PFSK-1 (cell line): ENCODE data around the gene TLE4.

Experiments
- FOXP2 ChIP-seq: optimal IDR thresholded peaks from 2 replicates; pipeline ENCODE3; 2011; ENCODE audit warnings: borderline replicate concordance, control low read depth, inconsistent platforms; ENCODE audit not compliant: insufficient read depth; ENCODE audit errors: extremely low read length, extremely low read depth
- POLR2AphosphoS5 ChIP-seq: IDR thresholded peaks from 2 replicates; pipeline ENCODE4 v1.6.1; 2012; ENCODE audit warnings: low read depth, mild to moderate bottlenecking, control low read depth, low read length, moderate library complexity
- REST ChIP-seq, 2 experiments: IDR thresholded peaks; 2 replicates each; pipeline versions ENCODE4 v1.6.1 to v1.8.0; 2011 to 2012; ENCODE audit warnings: low read depth in 2 of 2, low read length in 2 of 2, control low read depth in 1 of 2, inconsistent platforms in 1 of 2, mild to moderate bottlenecking in 1 of 2, moderate library complexity in 1 of 2; ENCODE audit not compliant: insufficient read depth in 1 of 2
- SIN3A ChIP-seq: IDR thresholded peaks from 2 replicates; pipeline ENCODE4 v1.6.1; 2012; ENCODE audit warnings: mild to moderate bottlenecking, low read length, moderate library complexity, borderline replicate concordance; ENCODE audit not compliant: insufficient read depth
- TAF1 ChIP-seq: IDR thresholded peaks from 2 replicates; pipeline ENCODE4 v1.6.1; 2012; ENCODE audit warnings: low read length, control low read depth, borderline replicate concordance; ENCODE audit not compliant: insufficient read depth

The TLE4 gene

GRCh38 chr9:79633558-79633957, 61.8 kb downstream of the TLE4 start:
- TF ChIP-seq TAF1: no peak
- no peak for TF ChIP-seq SIN3A

- TF ChIP-seq FOXP2: no peak
- no peak for TF ChIP-seq SIN3A
- no peak for TF ChIP-seq TAF1
- no peak for TF ChIP-seq POLR2AphosphoS5
- TF ChIP-seq REST (IDR thresholded peaks at IDR 0.05; ENCODE audit: insufficient read depth in 1 of 2, low read depth in 2 of 2, low read length in 2 of 2): no peak
Measured at GRCh38 chr9:79637177-79637925, 65.6 kb downstream of the TLE4 start.

- TF ChIP-seq SIN3A (no peak), REST (IDR thresholded peaks at IDR 0.05; ENCODE audit: insufficient read depth in 1 of 2, low read depth in 2 of 2, low read length in 2 of 2) (no peak), TAF1 (no peak), POLR2AphosphoS5 (no peak), FOXP2 (no peak)
Measured at GRCh38 chr9:79638806-79639205, 67.0 kb downstream of the TLE4 start.

- TF ChIP-seq TAF1 (no peak), SIN3A (no peak), FOXP2 (no peak), POLR2AphosphoS5 (no peak), REST (IDR thresholded peaks at IDR 0.05; ENCODE audit: insufficient read depth in 1 of 2, low read depth in 2 of 2, low read length in 2 of 2) (no peak)
Measured at GRCh38 chr9:79639354-79639753, 67.6 kb downstream of the TLE4 start.

GRCh38 chr9:79641070-79641469, 69.3 kb downstream of the TLE4 start:
- TF ChIP-seq FOXP2: no peak
- TF ChIP-seq REST (IDR thresholded peaks at IDR 0.05; ENCODE audit: insufficient read depth in 1 of 2, low read depth in 2 of 2, low read length in 2 of 2): no peak
- no peak for TF ChIP-seq SIN3A
- TF ChIP-seq TAF1: no peak
- TF ChIP-seq POLR2AphosphoS5: no peak
